LoVo (cell line): ENCODE measurements around the gene MS4A3.
"Not testable (repeated sequence)": the region's sequence is repeated elsewhere in the genome, so short reads cannot be mapped to it uniquely, and the experiment has no call there.

Source experiments
- DNase-seq: peaks from one replicate; pipeline ENCODE4 v3.0.0-alpha.2; 2016; ENCODE audit warnings: low spot score

MS4A3 gene

GRCh38 chr11:60095477-60096120 is 39.1 kb downstream of the MS4A3 start:
- DNase-seq, result no peak

- DNase-seq, result no peak
Observed at GRCh38 chr11:60097189-60097588, 40.7 kb downstream of the MS4A3 start.

- no peak for DNase-seq
Observed at GRCh38 chr11:60098508-60098907, 42.0 kb downstream of the MS4A3 start.

GRCh38 chr11:60100516-60100915 is 44.1 kb downstream of the MS4A3 start:
- DNase-seq, result no peak

- not testable (repeated sequence) for DNase-seq
Observed at GRCh38 chr11:60101368-60101767, 44.9 kb downstream of the MS4A3 start.

GRCh38 chr11:60104471-60105115 is 48.1 kb downstream of the MS4A3 start:
- DNase-seq, result not testable (repeated sequence)

GRCh38 chr11:60108631-60109030 is 52.2 kb downstream of the MS4A3 start:
- DNase-seq, result not testable (repeated sequence)

- DNase-seq, result no peak
Observed at GRCh38 chr11:60111793-60112192, 55.3 kb downstream of the MS4A3 start.

GRCh38 chr11:60116996-60117790 is 60.7 kb downstream of the MS4A3 start:
- DNase-seq, result no peak

- no peak for DNase-seq
Observed at GRCh38 chr11:60118338-60118737, 61.9 kb downstream of the MS4A3 start.

GRCh38 chr11:60119710-60120109 is 63.2 kb downstream of the MS4A3 start:
- no peak for DNase-seq
